ENCODE data around the gene MCTP1. TPM values are rescaled to one million over a fixed set of nuclear protein-coding genes. Genes with fewer than 3 reads are reported as not detected.

MCTP1 gene
- total RNA-seq, 1 experiment from 2014 or later = 0.44 TPM

- TF ChIP-seq ZBTB33 (IDR thresholded peaks at IDR 0.05; ENCODE audit: extremely low read depth, insufficient replicate concordance, low read length) (no peak), JUND (IDR thresholded peaks at IDR 0.05) (no peak), YY1 (IDR thresholded peaks at IDR 0.05; ENCODE audit: extremely low read depth, insufficient replicate concordance, low read depth, low read length) (no peak), POLR2A (IDR thresholded peaks at IDR 0.05; ENCODE audit: borderline replicate concordance, extremely low read depth, insufficient read depth, insufficient read length) (no peak), ELF1 (IDR thresholded peaks at IDR 0.05; ENCODE audit: borderline replicate concordance, low read depth) (no peak), EZH2 (IDR thresholded peaks at IDR 0.05) (no peak), EGR1 (IDR thresholded peaks at IDR 0.05; ENCODE audit: low read depth) (no peak), FOSL1 (IDR thresholded peaks at IDR 0.05; ENCODE audit: low read depth) (no peak), SIN3A (IDR thresholded peaks at IDR 0.05; ENCODE audit: low read depth) (no peak)
Observed at GRCh38 chr5:94891565-94891964, 393.3 kb downstream of the MCTP1 start (continued).

GRCh38 chr5:94890907-94891306 is 394.0 kb downstream of the MCTP1 start:
- Histone ChIP-seq H3K27ac (ENCODE audit: low read depth, low read length) (no peak overlapping the region), H3K4me3 (replicated peaks in 1 of 2; ENCODE audit: low read depth in 1 of 2, low read length in 2 of 2) (no peak overlapping the region), H3K4me1 (ENCODE audit: control insufficient read depth in 1 of 2, insufficient read depth in 2 of 2, low read length in 2 of 2) (no peaks in the 10 kb centered on the region), H4K20me1 (ENCODE audit: insufficient read depth) (no peaks in the 10 kb centered on the region), H3K36me3 (ENCODE audit: control insufficient read depth in 1 of 2, insufficient read depth in 2 of 2, low read length in 2 of 2) (no peaks in the 10 kb centered on the region), H3K9me3 (ENCODE audit: control insufficient read depth in 1 of 2, insufficient read depth in 1 of 2, low read depth in 1 of 2, low read length in 2 of 2) (no peaks in the 10 kb centered on the region), H2AFZ (ENCODE audit: low read depth, low read length, poor library complexity, severe bottlenecking) (no peak overlapping the region), H3K9ac (ENCODE audit: low read length) (no peak overlapping the region), H3K27me3 (ENCODE audit: insufficient read depth, low read length) (no peaks in the 10 kb centered on the region), H3K79me2 (ENCODE audit: insufficient read depth, low read length) (no peaks in the 10 kb centered on the region), H3K4me2 (ENCODE audit: low read length) (no peak overlapping the region), H3K9me2 (ENCODE audit: insufficient read depth) (no peaks in the 10 kb centered on the region)
- ATAC-seq = no peak
- RAD21 ChIA-PET (ENCODE audit: low non-redundant PET in 1 of 2, low total read pairs in 2 of 2, uncharacterized antibody in 2 of 2, unreplicated experiment in 2 of 2) = no interaction called here
- BruUV-seq (replicated peaks) = no TSS peak
- CTCF ChIA-PET = no interaction called here
- intact Hi-C loops (cut with micrococcal nuclease) = loop anchor here (10.0 kb wide), 1 partner anchor 1306 kb away; the partner anchor contains the start of genes NR2F1 and NR2F1-AS1
- POLR2A ChIA-PET = no interaction called here
- TF ChIP-seq ZBTB33 (IDR thresholded peaks at IDR 0.05; ENCODE audit: extremely low read depth, insufficient replicate concordance, low read length) (no peak), EZH2 (IDR thresholded peaks at IDR 0.05) (no peak), CTCF (IDR thresholded peaks at IDR 0.05 in 2 of 3, conservative IDR thresholded peaks at IDR 0.05 in 1 of 3; ENCODE audit: borderline replicate concordance in 1 of 3, insufficient read depth in 1 of 3, low read depth in 2 of 3, low read length in 2 of 3) (no peak), TCF7L2 (IDR thresholded peaks at IDR 0.05; ENCODE audit: borderline replicate concordance, extremely low read depth, insufficient read depth, insufficient read length) (no peak), SIN3A (IDR thresholded peaks at IDR 0.05; ENCODE audit: low read depth) (no peak), EGR1 (IDR thresholded peaks at IDR 0.05; ENCODE audit: low read depth) (no peak)
- no peak for DNase-seq (ENCODE audit: low read depth, low spot score)

All from HCT116 (cell line).